ENCODE data around the gene C6orf132. TPM values are rescaled to one million over a fixed set of nuclear protein-coding genes. Genes with fewer than 3 reads are reported as not detected.

The C6orf132 gene
- total and polyA plus RNA-seq, 9 of the 15 experiments (the other 6 are each of a cell fraction or from before 2014, with no cell fraction given) = 0.06 to 0.35 (median 0.14) TPM

GRCh38 chr6:42100029-42100901, 42.2 kb downstream of the C6orf132 start (continued):
- 0 out of 2 replicates have a peak, but pooled peaks have one; percentile 62 for TF ChIP-seq ATF6 (CRISPR knock-in tag; IDR thresholded peaks at IDR 0.05)
- peak; percentile 76 for TF ChIP-seq ZNF592 (IDR thresholded peaks at IDR 0.05)
- peak; percentile 35; the same call in 1 of the 2 replicates for TF ChIP-seq ZBTB7A (IDR thresholded peaks at IDR 0.05; ENCODE audit: borderline replicate concordance, control insufficient read depth, low read depth, low read length)
- TF ChIP-seq ZNF512 (tag; IDR thresholded peaks at IDR 0.05) = no peak
- 0 out of 2 replicates have a peak, but pooled peaks have one; percentile 10 for TF ChIP-seq CBFA2T3 (IDR thresholded peaks at IDR 0.05)
- peak; percentile 84 for TF ChIP-seq C11orf30 (IDR thresholded peaks at IDR 0.05; ENCODE audit: low read depth)
- TF ChIP-seq HDAC1 (IDR thresholded peaks at IDR 0.05) = peak; percentile 25 to 72; a peak in 1 of 4 replicates
- 0 out of 2 replicates have a peak, but pooled peaks have one; percentile 9 for TF ChIP-seq CBFA2T2 (conservative IDR thresholded peaks at IDR 0.05)
- no peak for TF ChIP-seq CHD2 (IDR thresholded peaks at IDR 0.05; ENCODE audit: low read depth, low read length)
- TF ChIP-seq KDM1A (IDR thresholded peaks at IDR 0.05) = peak; percentile 89 to 90
- TF ChIP-seq EGR1 (conservative IDR thresholded peaks at IDR 0.05) = peak; percentile 92
- no peak for TF ChIP-seq GATAD2B (IDR thresholded peaks at IDR 0.05; ENCODE audit: borderline replicate concordance)
- peak; percentile 80; the same call in 1 of the 2 replicates for TF ChIP-seq SMARCA4 (IDR thresholded peaks at IDR 0.05)
- TF ChIP-seq FOS (IDR thresholded peaks at IDR 0.05; ENCODE audit: extremely low read depth, insufficient read length) = no peak
- peak; percentile 58 for TF ChIP-seq NFRKB (IDR thresholded peaks at IDR 0.05; ENCODE audit: low read depth)
- no peak for TF ChIP-seq TOE1 (IDR thresholded peaks at IDR 0.05; ENCODE audit: borderline replicate concordance)
- no peak for TF ChIP-seq TOE1 (CRISPR knock-in tag; IDR thresholded peaks at IDR 0.05; ENCODE audit: borderline replicate concordance, low read depth)
- TF ChIP-seq CHAMP1 (IDR thresholded peaks at IDR 0.05) = no peak

Data from K562 (cell line).